ENCODE results near the gene POLE3.

POLE3 gene

DNA sequence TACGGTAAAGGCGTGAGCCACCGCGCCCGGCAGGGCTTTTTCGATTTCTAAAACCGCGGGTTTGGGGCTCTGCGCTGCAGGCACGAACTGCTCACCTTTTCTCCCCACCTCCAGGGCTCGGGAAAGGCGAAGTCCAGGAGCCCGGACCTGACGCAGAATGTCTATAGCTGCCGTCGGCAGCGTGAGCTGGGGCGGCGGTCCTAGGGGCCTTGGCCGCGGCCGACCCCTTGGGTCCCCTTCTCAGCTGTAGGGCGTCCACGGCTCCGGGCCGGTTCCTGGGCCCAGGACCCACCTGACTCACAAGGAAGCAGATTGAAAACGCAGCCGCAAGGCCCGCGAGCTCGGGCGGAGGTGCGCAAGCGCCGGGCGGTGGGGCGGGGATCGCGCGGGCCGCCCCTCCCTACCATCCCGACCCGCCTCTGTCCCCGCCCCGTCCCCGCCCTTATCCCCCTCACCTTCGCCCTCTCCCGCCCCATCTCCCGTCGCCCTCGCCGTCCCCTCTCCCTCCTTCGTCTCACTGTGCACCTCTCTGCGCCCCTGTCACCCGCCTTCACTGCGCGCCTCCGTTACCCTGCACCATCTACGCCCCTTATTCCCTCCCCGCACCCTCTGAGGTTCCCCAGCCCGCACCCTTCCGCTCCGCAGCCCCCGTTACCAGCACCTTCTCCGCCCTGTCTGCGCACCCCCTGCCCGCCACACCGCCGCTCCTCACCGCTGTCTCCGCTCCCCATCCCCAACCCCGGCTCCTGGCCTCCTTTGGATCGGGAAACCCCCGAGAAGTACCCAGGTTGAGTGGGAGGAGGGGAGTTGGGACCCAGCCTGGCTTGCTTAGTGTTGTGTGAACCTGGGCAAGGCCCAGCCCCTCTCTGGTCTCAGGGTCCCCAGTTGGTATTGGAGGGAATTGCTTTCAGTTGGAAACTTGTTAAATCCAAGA is 33.6 kb downstream of the POLE3 start, which contains the start of gene HDHD3:
Gene HDHD3 (minus strand): TSS at position 353 of the 934 bp plus-strand sequence. CDS start 2,632 bp downstream, outside the sequence.
- peak within 1 kb of the TSS; percentile 86 for H3K27ac ChIP-seq
- TF ChIP-seq CTCF (conservative IDR thresholded peaks at IDR 0.05): no peak

DNA sequence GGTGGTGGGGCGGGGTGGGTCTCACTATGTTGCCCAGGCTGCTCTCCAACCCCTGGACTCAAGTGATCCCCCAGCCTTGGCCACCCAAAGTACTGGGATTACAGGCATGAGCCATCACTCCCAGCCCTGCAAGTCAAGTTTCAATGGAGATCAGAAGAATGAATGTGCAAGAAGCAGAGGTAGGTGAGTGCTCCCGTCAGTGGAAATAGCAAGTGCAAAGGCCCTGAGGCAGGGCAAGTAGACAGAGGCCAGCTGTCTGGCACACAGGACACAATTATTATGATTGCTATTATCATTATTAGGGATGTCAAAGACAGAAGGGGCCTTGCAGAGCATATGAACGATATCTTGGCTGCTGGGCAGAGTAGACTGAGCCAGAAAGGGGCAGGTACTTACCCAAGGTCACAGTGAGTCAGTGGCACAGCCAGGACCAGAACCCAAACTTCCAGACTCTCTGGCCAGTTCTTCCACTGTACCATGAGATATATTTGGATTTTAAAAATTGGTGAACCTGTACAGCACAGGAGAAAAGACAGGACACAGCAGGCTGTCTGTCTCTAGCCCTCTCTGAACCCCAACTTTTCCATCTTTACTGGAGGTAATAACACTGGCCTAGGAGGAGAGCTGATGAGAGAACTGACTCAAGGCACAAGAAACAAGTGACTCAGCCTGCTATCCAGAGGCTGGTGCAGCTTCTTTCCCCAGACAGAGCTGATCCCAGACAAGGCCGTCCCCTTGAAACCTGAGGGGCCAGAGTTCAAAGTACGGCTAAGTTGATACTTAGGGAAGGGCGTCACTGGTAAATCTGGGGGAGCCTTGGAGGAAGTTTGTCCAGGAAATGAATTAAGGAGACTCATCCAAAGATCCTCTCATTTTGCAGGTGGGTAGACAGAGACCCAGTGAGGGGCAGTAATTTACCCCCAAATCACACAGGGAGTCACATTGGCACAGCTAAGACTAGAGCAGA is 35.1 kb downstream of the POLE3 start:
- no peak for TF ChIP-seq CTCF (conservative IDR thresholded peaks at IDR 0.05)
- H3K27ac ChIP-seq: peak overlapping the region; percentile 86; the same call in 1 of the 2 replicates

DNA sequence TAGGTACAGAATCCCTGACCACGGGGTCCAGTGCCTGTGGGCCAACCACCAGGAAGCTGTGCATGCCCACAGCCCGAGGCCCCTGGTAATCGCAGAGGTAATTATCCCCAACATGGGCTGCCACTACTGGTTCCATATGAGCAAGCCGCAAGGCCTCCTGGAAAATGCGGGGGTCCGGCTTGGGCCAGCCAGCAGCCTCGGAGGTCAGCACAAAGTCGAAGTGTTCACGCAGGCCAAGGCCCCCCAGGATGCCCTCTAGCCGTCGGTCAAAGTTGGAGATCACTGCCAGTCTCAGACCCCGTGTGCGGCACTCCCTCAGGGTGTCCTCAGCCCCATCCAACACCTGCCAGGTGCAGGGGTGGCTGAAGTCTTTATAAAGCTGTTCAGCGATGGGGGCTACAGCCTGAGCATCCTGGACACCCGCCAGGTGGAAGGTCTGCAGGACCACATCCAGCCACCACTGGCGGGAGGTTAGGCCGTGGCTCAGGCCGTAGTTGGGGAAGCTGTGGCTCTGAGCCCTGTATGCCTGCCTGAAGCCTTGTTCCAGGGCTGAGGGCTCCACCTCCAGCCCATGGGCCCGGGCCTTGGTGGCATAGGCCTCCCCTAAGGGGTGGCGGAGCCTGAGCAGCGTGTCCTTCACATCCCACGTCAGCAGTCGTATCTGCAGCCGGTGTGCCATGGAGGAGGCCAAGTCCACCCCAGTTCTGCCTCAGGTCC is 36.6 kb downstream of the POLE3 start:
- TF ChIP-seq CTCF (conservative IDR thresholded peaks at IDR 0.05): no peak
- H3K27ac ChIP-seq: no peak overlapping the region

- no peak for TF ChIP-seq CTCF (conservative IDR thresholded peaks at IDR 0.05)
- no peak overlapping the region for H3K27ac ChIP-seq
These were observed 37.2 kb downstream of the POLE3 start for GRCh38 chr9:113373256-113373655.

GRCh38 chr9:113372059-113372458 is 38.4 kb downstream of the POLE3 start:
- no peak overlapping the region for H3K27ac ChIP-seq
- TF ChIP-seq CTCF (conservative IDR thresholded peaks at IDR 0.05): no peak

DNA sequence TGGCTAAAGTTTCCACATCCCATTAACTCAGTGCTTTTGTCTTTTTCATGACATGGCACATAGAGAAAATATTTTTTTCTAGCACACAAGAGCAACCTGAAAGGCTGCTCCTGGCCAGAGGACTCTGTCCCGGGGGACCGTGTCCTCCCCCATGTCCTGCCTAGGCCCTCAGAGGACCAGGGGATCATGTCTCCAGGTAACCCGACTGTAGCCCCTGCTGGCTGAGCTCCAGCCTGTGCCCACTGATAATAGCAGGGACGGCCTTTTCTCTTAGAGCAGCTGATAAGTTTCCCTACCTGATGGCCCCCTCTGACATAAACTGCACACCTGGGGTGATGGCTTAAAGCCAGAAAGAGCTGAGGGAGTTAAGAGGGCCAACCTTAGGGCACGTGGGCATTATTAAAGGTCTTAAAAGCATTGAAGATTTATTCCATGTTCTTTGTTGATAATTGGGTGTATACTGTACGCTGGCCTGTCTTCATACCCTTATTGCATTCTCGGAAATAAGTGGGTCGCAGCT is 39.6 kb downstream of the POLE3 start:
- TF ChIP-seq CTCF (conservative IDR thresholded peaks at IDR 0.05): no peak
- H3K27ac ChIP-seq: no peak overlapping the region
